Measurements from ENCODE around the gene F8A2. TPM values are rescaled to one million over a fixed set of nuclear protein-coding genes. Genes with fewer than 3 reads are reported as not detected.
"Not testable (repeated sequence)": the region's sequence is repeated elsewhere in the genome, so short reads cannot be mapped to it uniquely, and the experiment has no call there.

Gene F8A2
- total RNA-seq, 4 donors from 2014 or later = not detected

GRCh38 chrX:155382529-155382967 is 653 bp downstream of the F8A2 start:
- H3K36me3 ChIP-seq; H3K4me3 ChIP-seq; H3K9me3 ChIP-seq; H3K4me1 ChIP-seq; intact Hi-C loops (cut with DNase I); DNase-seq (ENCODE audit: extremely low spot score); H3K27ac ChIP-seq (replicated peaks in 1 of 4); H3K27me3 ChIP-seq: not testable (repeated sequence)
- WGBS = no CpG with 5 or more reads among the region's 64 CpGs

- Histone ChIP-seq H3K27ac (replicated peaks in 1 of 4) (no peak overlapping the region), H3K4me3 (no peak overlapping the region), H3K36me3 (no peaks in the 10 kb centered on the region), H3K27me3 (no peaks in the 10 kb centered on the region), H3K9me3 (no peaks in the 10 kb centered on the region), H3K4me1 (no peaks in the 10 kb centered on the region)
- WGBS = 91% methylated on average over 6 of the region's 8 CpGs
- DNase-seq (ENCODE audit: extremely low spot score) = no peak
- TF ChIP-seq EP300 (IDR thresholded peaks at IDR 0.05) = no peak
- TF ChIP-seq POLR2A (IDR thresholded peaks at IDR 0.05; ENCODE audit: low read depth) = no peak
- TF ChIP-seq POLR2AphosphoS5 (IDR thresholded peaks at IDR 0.05) = no peak
- TF ChIP-seq, protein P1, sequence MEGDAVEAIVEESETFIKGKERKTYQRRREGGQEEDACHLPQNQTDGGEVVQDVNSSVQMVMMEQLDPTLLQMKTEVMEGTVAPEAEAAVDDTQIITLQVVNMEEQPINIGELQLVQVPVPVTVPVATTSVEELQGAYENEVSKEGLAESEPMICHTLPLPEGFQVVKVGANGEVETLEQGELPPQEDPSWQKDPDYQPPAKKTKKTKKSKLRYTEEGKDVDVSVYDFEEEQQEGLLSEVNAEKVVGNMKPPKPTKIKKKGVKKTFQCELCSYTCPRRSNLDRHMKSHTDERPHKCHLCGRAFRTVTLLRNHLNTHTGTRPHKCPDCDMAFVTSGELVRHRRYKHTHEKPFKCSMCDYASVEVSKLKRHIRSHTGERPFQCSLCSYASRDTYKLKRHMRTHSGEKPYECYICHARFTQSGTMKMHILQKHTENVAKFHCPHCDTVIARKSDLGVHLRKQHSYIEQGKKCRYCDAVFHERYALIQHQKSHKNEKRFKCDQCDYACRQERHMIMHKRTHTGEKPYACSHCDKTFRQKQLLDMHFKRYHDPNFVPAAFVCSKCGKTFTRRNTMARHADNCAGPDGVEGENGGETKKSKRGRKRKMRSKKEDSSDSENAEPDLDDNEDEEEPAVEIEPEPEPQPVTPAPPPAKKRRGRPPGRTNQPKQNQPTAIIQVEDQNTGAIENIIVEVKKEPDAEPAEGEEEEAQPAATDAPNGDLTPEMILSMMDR (IDR thresholded peaks at IDR 0.05) = no peak
- intact Hi-C loops (cut with DNase I) = no loop called here
These were observed 7.7 kb downstream of the F8A2 start for GRCh38 chrX:155389634-155390033.

DNA sequence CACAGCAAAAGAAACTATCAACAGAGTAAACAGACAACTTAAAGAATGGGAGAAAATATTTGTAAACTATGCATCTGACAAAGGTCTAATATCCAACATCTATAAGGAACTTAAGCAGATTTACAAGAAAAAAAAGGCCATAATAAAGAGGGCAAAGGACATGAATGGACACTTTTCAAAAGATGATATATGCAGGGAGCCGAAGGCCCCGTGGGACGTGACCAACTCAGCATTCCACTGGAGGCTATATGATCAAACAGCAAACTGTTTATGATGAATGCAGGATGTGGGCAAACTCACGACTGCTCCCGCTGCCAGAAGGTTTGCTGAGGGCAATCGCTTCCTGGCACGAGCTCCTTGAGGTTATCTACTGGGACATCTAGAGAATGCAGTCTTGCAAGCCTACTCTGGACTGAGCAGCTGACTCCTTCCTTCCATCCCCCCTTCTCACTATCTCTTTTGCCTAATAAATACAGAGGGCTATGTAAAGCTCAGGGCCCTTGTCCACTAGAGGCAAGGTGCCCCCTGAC is 12.9 kb downstream of the F8A2 start:
- H3K27me3 ChIP-seq; DNase-seq (ENCODE audit: extremely low spot score); H3K4me1 ChIP-seq; H3K36me3 ChIP-seq; H3K9me3 ChIP-seq; H3K27ac ChIP-seq (replicated peaks in 1 of 4); intact Hi-C loops (cut with DNase I); H3K4me3 ChIP-seq: not testable (repeated sequence)
- WGBS = 73% methylated on average over 7 of the region's 7 CpGs

GRCh38 chrX:155406429-155406828 is 24.5 kb downstream of the F8A2 start:
- WGBS = 81% methylated on average over 2 of the region's 2 CpGs

DNA sequence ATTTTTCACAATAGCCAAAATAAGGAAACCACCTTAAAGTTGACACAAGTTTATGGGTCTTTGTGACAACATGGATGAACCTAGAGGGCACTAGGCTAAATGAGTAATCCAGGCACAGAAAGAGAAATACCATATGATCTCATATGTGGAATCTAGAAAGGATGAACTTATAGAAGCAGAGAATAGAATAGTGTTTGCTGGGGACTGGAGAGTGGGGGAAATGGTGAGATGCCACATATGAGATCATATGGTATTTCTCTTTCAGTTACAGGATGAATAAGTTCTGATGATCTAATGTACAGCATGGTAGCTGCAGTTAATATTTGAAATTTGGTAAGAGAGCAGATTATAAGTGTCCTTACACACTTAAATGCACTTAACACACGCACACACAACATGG is 35.9 kb downstream of the F8A2 start:
- DNase-seq (ENCODE audit: extremely low spot score) = no peak
- TF ChIP-seq, protein P1 (IDR thresholded peaks at IDR 0.05) = no peak
- Histone ChIP-seq H3K27me3 (no peaks in the 10 kb centered on the region), H3K9me3 (no peaks in the 10 kb centered on the region), H3K4me1 (no peaks in the 10 kb centered on the region), H3K4me3 (no peak overlapping the region), H3K36me3 (no peaks in the 10 kb centered on the region), H3K27ac (replicated peaks in 1 of 4) (no peak overlapping the region)
- WGBS = 33% methylated on average over 1 of the region's 1 CpG
- intact Hi-C loops (cut with DNase I) = no loop called here

More at GRCh38 chrX:155406429-155406828, 24.5 kb downstream of the F8A2 start:
- Histone ChIP-seq H3K9me3 (peaks cover 0 to 6% (median 2%) of the 10 kb centered on the region in 4 donors), H3K36me3 (no peaks in the 10 kb centered on the region), H3K27me3 (no peaks in the 10 kb centered on the region), H3K4me3 (no peak overlapping the region), H3K4me1 (no peaks in the 10 kb centered on the region), H3K27ac (replicated peaks in 1 of 4) (no peak overlapping the region)
- TF ChIP-seq POLR2AphosphoS5 (IDR thresholded peaks at IDR 0.05) = no peak
- TF ChIP-seq, protein P1 (IDR thresholded peaks at IDR 0.05) = no peak
- no peak for TF ChIP-seq EP300 (IDR thresholded peaks at IDR 0.05)
- TF ChIP-seq POLR2A (IDR thresholded peaks at IDR 0.05; ENCODE audit: low read depth) = no peak
- intact Hi-C loops (cut with DNase I) = no loop called here
- DNase-seq (ENCODE audit: extremely low spot score) = no peak

Small RNAs within 50 kb of the gene (small RNA-seq; reads per million reads assigned to genes)
- gene MIR1184-2 = 0 reads per million in 3 donors

Other genes starting within 250 kb of the F8A2 start
- gene VBP1, start 165.6 kb upstream of the F8A2 start, total RNA-seq = 10 to 100 TPM; 26.5 to 41.5 (median 37.7) TPM
- gene RAB39B, start 117.6 kb upstream of the F8A2 start, total RNA-seq = under 1 TPM in 3 of 4 donors, not detected in 1; 0.50 to 0.98 (median 0.84) TPM
- gene CLIC2, start 47.5 kb upstream of the F8A2 start, total RNA-seq = 10 to 100 TPM; 12.0 to 17.1 (median 12.8) TPM
- gene F8A3, start 76.5 kb downstream of the F8A2 start, total RNA-seq = 10 to 100 TPM in 2 of 4 donors, 1 to 10 TPM in 2; 6.6 to 25.3 (median 16.9) TPM
- 1 to 10 TPM in 2 of 4 donors, under 1 TPM in 2; 0.50 to 1.7 (median 0.96) TPM for gene SPRY3, start 230.5 kb downstream of the F8A2 start, total RNA-seq
- gene TMLHE, start 230.9 kb downstream of the F8A2 start, total RNA-seq = 10 to 100 TPM; 13.6 to 21.4 (median 15.6) TPM

Data from esophagus muscularis mucosa (tissue), 4 donors.